EH (cell line): ENCODE measurements around the gene IL32.

Source experiments
- DNase-seq: peaks from one replicate; pipeline ENCODE4 v3.0.0-alpha.2; 2015; ENCODE audit warnings: low read depth

IL32 gene

DNA sequence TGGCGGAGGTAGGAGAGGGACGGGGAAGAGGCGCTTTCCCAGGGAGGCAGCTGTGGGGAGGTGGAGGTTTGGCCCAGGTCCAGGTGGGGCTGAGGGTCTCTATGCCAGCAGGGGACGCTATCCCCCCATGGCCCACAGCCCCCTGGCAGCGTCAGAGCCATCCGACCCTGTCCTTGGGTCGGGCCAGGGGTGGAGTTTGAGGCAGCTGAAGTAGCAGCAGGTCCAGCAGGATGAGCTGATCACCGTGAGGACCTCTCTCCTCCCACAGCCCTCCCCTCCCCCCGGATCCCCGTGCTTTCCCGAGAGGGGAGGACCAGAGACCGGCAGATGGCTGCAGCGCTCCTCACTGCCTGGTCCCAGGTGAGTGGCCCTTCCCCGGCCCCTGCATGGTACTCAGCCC lies 50.1 kb downstream of the IL32 start:
- DNase-seq: no peak

GRCh38 chr16:3118204-3118790 lies 52.9 kb downstream of the IL32 start:
- DNase-seq: no peak

DNA sequence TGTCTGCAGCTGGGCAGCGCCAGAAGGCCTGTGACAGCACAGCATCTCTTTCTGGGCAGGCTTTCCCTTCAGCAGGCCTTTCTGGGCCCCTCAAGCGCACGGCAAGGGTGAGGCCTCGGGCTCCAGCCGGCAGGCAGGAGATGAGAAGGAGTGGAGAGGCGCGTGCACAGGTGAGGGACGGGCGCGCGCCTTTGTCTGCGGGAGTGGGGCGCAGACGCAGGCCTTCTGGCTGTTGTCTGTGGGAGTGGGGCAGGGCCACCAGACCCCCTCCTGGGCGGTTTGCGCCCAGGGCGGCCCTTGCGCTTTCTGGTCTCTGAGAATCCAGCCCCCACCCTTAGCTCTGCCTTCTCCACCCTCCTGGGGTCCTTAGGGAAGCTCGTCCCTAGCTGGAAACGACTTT lies 53.4 kb downstream of the IL32 start:
- no peak for DNase-seq
